Astrocyte (in vitro differentiated cells and primary cell): ENCODE data around the gene ABLIM2. TPM values are rescaled to one million over a fixed set of nuclear protein-coding genes. Genes with fewer than 3 reads are reported as not detected.

Experiments used
- DNase-seq: peaks from one replicate; pipeline ENCODE4 v3.0.0-alpha.2; 2010; ENCODE audit warnings: low read depth
- FAIRE-seq: peaks from 2 replicates; lab custom pipeline; 2011; peaks lifted over from hg19 to GRCh38; lab: Jason Lieb, UNC
- H2AFZ ChIP-seq: 2 replicates; pipeline ENCODE4 v1.6.0; 2012; ENCODE audit warnings: low read depth, low read length, inconsistent platforms
- H3K27ac ChIP-seq: 2 replicates; pipeline ENCODE4 v1.5.1; 2011; ENCODE audit warnings: low read depth, low read length, inconsistent platforms
- H3K27me3 ChIP-seq: 2 replicates; pipeline ENCODE4 v1.6.0; 2011; ENCODE audit warnings: low read length, inconsistent platforms; ENCODE audit not compliant: insufficient read depth
- H3K36me3 ChIP-seq: 2 replicates; pipeline ENCODE4 v1.5.1; 2011; ENCODE audit warnings: low read length, inconsistent platforms; ENCODE audit not compliant: insufficient read depth
- H3K4me1 ChIP-seq: 2 replicates; pipeline ENCODE4 v1.5.1; 2011; ENCODE audit warnings: low read length, inconsistent platforms; ENCODE audit not compliant: insufficient read depth
- H3K4me2 ChIP-seq: 2 replicates; pipeline ENCODE4 v1.6.0; 2012; ENCODE audit warnings: low read length, inconsistent platforms
- H3K4me3 ChIP-seq: 2 replicates; pipeline ENCODE4 v1.5.1; 2011; ENCODE audit warnings: low read depth, mild to moderate bottlenecking, low read length, inconsistent platforms; ENCODE audit not compliant: insufficient read depth
- H3K79me2 ChIP-seq: 2 replicates; pipeline ENCODE4 v1.6.0; 2012; ENCODE audit warnings: mild to moderate bottlenecking, low read length, inconsistent platforms; ENCODE audit not compliant: insufficient read depth
- H3K9ac ChIP-seq: 2 replicates; pipeline ENCODE4 v1.6.0; 2012; ENCODE audit warnings: mild to moderate bottlenecking, low read length, inconsistent platforms
- H3K9me3 ChIP-seq: 2 replicates; pipeline ENCODE4 v1.5.1; 2012; ENCODE audit warnings: low read depth, mild to moderate bottlenecking, low read length, inconsistent platforms; ENCODE audit not compliant: insufficient read depth
- H4K20me1 ChIP-seq: 2 replicates; pipeline ENCODE4 v1.6.0; 2012; ENCODE audit warnings: low read length, inconsistent platforms; ENCODE audit not compliant: insufficient read depth
- H3K27ac Mint-ChIP-seq: one replicate; pipeline ENCODE4 v1.8.0; 2021; ENCODE audit warnings: mild to moderate bottlenecking, mixed read lengths; ENCODE audit not compliant: unreplicated experiment
- H3K27me3 Mint-ChIP-seq: one replicate; pipeline ENCODE4 v1.8.0; 2021; ENCODE audit warnings: low read depth, mixed read lengths; ENCODE audit not compliant: unreplicated experiment
- H3K36me3 Mint-ChIP-seq: one replicate; pipeline ENCODE4 v1.8.0; 2021; ENCODE audit warnings: low read depth, mixed read lengths; ENCODE audit not compliant: unreplicated experiment
- H3K4me1 Mint-ChIP-seq: one replicate; pipeline ENCODE4 v1.8.0; 2021; ENCODE audit warnings: low read depth, mixed read lengths; ENCODE audit not compliant: unreplicated experiment
- H3K4me3 Mint-ChIP-seq: one replicate; pipeline ENCODE4 v1.8.0; 2021; ENCODE audit warnings: mild to moderate bottlenecking, moderate library complexity, mixed read lengths; ENCODE audit not compliant: unreplicated experiment
- H3K9me3 Mint-ChIP-seq: one replicate; pipeline ENCODE4 v1.8.0; 2021; ENCODE audit warnings: mild to moderate bottlenecking, mixed read lengths; ENCODE audit not compliant: unreplicated experiment
- EZH2 ChIP-seq: IDR thresholded peaks from 2 replicates; pipeline ENCODE4 v1.6.1; 2012; ENCODE audit warnings: mild to moderate bottlenecking, low read length, inconsistent platforms; ENCODE audit not compliant: insufficient read depth
- total RNA-seq: library from RNA; stranded (reverse); gene quantifications from 2 replicates; pipeline ENCODE4 v1.2.1, GENCODE V29; 2021
- TF ChIP-seq, protein P1 (sequence below): IDR thresholded peaks from 2 replicates; pipeline ENCODE4 v1.5.1; 2011; ENCODE audit warnings: low read depth, mild to moderate bottlenecking, inconsistent platforms, low read length, moderate library complexity; ENCODE audit not compliant: insufficient read depth

Gene ABLIM2
- total RNA-seq, 1 donor from 2014 or later = 0.50 TPM

GRCh38 chr4:8185295-8185694 is 26.7 kb upstream of the ABLIM2 start:
- Mint-ChIP-seq H3K27ac (no peak overlapping the region), H3K4me1 (no peaks in the 10 kb centered on the region), H3K4me3 (no peak overlapping the region), H3K9me3 (no peaks in the 10 kb centered on the region), H3K36me3 (no peaks in the 10 kb centered on the region), H3K27me3 (peaks cover 34% of the 10 kb centered on the region)
- H3K4me1 ChIP-seq = peaks cover 22% of the 10 kb centered on the region
- no peaks in the 10 kb centered on the region for H4K20me1 ChIP-seq
- TF ChIP-seq, protein P1, sequence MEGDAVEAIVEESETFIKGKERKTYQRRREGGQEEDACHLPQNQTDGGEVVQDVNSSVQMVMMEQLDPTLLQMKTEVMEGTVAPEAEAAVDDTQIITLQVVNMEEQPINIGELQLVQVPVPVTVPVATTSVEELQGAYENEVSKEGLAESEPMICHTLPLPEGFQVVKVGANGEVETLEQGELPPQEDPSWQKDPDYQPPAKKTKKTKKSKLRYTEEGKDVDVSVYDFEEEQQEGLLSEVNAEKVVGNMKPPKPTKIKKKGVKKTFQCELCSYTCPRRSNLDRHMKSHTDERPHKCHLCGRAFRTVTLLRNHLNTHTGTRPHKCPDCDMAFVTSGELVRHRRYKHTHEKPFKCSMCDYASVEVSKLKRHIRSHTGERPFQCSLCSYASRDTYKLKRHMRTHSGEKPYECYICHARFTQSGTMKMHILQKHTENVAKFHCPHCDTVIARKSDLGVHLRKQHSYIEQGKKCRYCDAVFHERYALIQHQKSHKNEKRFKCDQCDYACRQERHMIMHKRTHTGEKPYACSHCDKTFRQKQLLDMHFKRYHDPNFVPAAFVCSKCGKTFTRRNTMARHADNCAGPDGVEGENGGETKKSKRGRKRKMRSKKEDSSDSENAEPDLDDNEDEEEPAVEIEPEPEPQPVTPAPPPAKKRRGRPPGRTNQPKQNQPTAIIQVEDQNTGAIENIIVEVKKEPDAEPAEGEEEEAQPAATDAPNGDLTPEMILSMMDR = no peak
- no peak for TF ChIP-seq EZH2
- H3K9ac ChIP-seq = no peak overlapping the region
- H3K4me3 ChIP-seq = no peak overlapping the region
- peaks cover 2% of the 10 kb centered on the region for H3K27me3 ChIP-seq
- no peak overlapping the region for H3K27ac ChIP-seq
- no peaks in the 10 kb centered on the region for H3K79me2 ChIP-seq
- no peaks in the 10 kb centered on the region for H3K36me3 ChIP-seq
- H3K4me2 ChIP-seq = peak overlapping the region; percentile 58
- no peaks in the 10 kb centered on the region for H3K9me3 ChIP-seq
- peak; percentile 45 for FAIRE-seq
- no peak overlapping the region for H2AFZ ChIP-seq
- peak; percentile 85 for DNase-seq

- FAIRE-seq (no peak), DNase-seq (no peak)
- H3K9ac ChIP-seq = no peak overlapping the region
- no peak overlapping the region for H3K4me3 ChIP-seq
- no peak overlapping the region for H3K27ac Mint-ChIP-seq
- no peak for TF ChIP-seq EZH2
- TF ChIP-seq, protein P1 = no peak
- no peaks in the 10 kb centered on the region for H4K20me1 ChIP-seq
- H3K4me2 ChIP-seq = no peak overlapping the region
- H3K27ac ChIP-seq = no peak overlapping the region
- H3K79me2 ChIP-seq = no peaks in the 10 kb centered on the region
- peaks cover 22% of the 10 kb centered on the region for H3K4me1 ChIP-seq
- peaks cover 2% of the 10 kb centered on the region for H3K27me3 ChIP-seq
- no peaks in the 10 kb centered on the region for H3K36me3 ChIP-seq
- no peaks in the 10 kb centered on the region for H3K9me3 Mint-ChIP-seq
- no peaks in the 10 kb centered on the region for H3K4me1 Mint-ChIP-seq
- no peak overlapping the region for H3K4me3 Mint-ChIP-seq
- peaks cover 37% of the 10 kb centered on the region for H3K27me3 Mint-ChIP-seq
- no peaks in the 10 kb centered on the region for H3K9me3 ChIP-seq
- H3K36me3 Mint-ChIP-seq = no peaks in the 10 kb centered on the region
- H2AFZ ChIP-seq = no peak overlapping the region
Measured at GRCh38 chr4:8184061-8184460, 25.4 kb upstream of the ABLIM2 start.

GRCh38 chr4:8182858-8183725 is 24.5 kb upstream of the ABLIM2 start:
- DNase-seq = peak; percentile 72
- no peak for FAIRE-seq

More at GRCh38 chr4:8182858-8183725, 24.5 kb upstream of the ABLIM2 start:
- Histone ChIP-seq H2AFZ (peak overlapping the region; percentile 23), H3K79me2 (no peaks in the 10 kb centered on the region), H4K20me1 (no peaks in the 10 kb centered on the region), H3K9ac (no peak overlapping the region), H3K9me3 (no peaks in the 10 kb centered on the region), H3K27me3 (peaks cover 2% of the 10 kb centered on the region), H3K4me2 (peak overlapping the region; percentile 12), H3K4me1 (peaks cover 22% of the 10 kb centered on the region), H3K27ac (no peak overlapping the region), H3K36me3 (no peaks in the 10 kb centered on the region), H3K4me3 (no peak overlapping the region)
- Mint-ChIP-seq H3K9me3 (no peaks in the 10 kb centered on the region), H3K36me3 (no peaks in the 10 kb centered on the region), H3K27me3 (peaks cover 40% of the 10 kb centered on the region), H3K4me1 (no peaks in the 10 kb centered on the region), H3K27ac (no peak overlapping the region), H3K4me3 (no peak overlapping the region)
- no peak for TF ChIP-seq EZH2
- TF ChIP-seq, protein P1 = no peak
